Activated naive CD4-positive, alpha-beta T cell treated with anti-CD3 and anti-CD28 coated beads, Interleukin-2, amount 10 ng/mL, durations not matched to agents 7 days and 5 days (primary cell): Measurements from ENCODE around the gene DDX28.
A peak's percentile ranks its signal among the peaks of the same experiment; 100 is the strongest.
"Not testable (repeated sequence)": the region's sequence is repeated elsewhere in the genome, so short reads cannot be mapped to it uniquely, and the experiment has no call there.

ENCODE experiments used
- CTCF ChIA-PET: fragments of 350-600 bp; sonication (Branson Sonifier 250); formaldehyde crosslinking; loops from one replicate; lab custom pipeline; 2021; ENCODE audit warnings: antibody characterized with exemption; lab: Charles Lee
- DNase-seq: peaks from one replicate; pipeline ENCODE4 v3.0.0-alpha.2; 2020
- H3K27ac Mint-ChIP-seq: one replicate; pipeline ENCODE4 v1.8.0; 2021; ENCODE audit warnings: mild to moderate bottlenecking, moderate library complexity, mixed read lengths
- H3K27me3 Mint-ChIP-seq: one replicate; pipeline ENCODE4 v1.8.0; 2021; ENCODE audit warnings: mild to moderate bottlenecking, mixed read lengths
- H3K36me3 Mint-ChIP-seq: one replicate; pipeline ENCODE4 v1.8.0; 2021; ENCODE audit warnings: mixed read lengths
- H3K4me1 Mint-ChIP-seq: one replicate; pipeline ENCODE4 v1.8.0; 2021; ENCODE audit warnings: mixed read lengths
- H3K4me3 Mint-ChIP-seq: one replicate; pipeline ENCODE4 v1.8.0; 2021; ENCODE audit warnings: mild to moderate bottlenecking, moderate library complexity, mixed read lengths
- H3K9me3 Mint-ChIP-seq: one replicate; pipeline ENCODE4 v1.8.0; 2021; ENCODE audit warnings: mixed read lengths

DDX28 gene

GRCh38 chr16:68022278-68022727 lies 729 bp downstream of the DDX28 start:
- H3K27ac Mint-ChIP-seq = peak overlapping the region; percentile 94
- H3K4me1 Mint-ChIP-seq = peaks cover 28% of the 10 kb centered on the region
- no peak for DNase-seq
- no peaks in the 10 kb centered on the region for H3K9me3 Mint-ChIP-seq
- peak overlapping the region; percentile 97 for H3K4me3 Mint-ChIP-seq
- CTCF ChIA-PET = interaction anchor here (1.0 to 2.1 kb wide), 9 partner anchors 17 to 206 kb away, joined by 3 to 7 read pairs (median 4); partner anchors contain the start of genes DPEP2 and PSMB10
- no peaks in the 10 kb centered on the region for H3K27me3 Mint-ChIP-seq
- H3K36me3 Mint-ChIP-seq = peaks cover 23% of the 10 kb centered on the region

GRCh38 chr16:68021490-68021889 lies 1.5 kb downstream of the DDX28 start:
- peak overlapping the region; percentile 97 for H3K4me3 Mint-ChIP-seq
- H3K4me1 Mint-ChIP-seq = peaks cover 28% of the 10 kb centered on the region
- peak overlapping the region; percentile 94 for H3K27ac Mint-ChIP-seq
- no peaks in the 10 kb centered on the region for H3K9me3 Mint-ChIP-seq
- H3K36me3 Mint-ChIP-seq = peaks cover 22% of the 10 kb centered on the region
- no peaks in the 10 kb centered on the region for H3K27me3 Mint-ChIP-seq
- DNase-seq = no peak
- CTCF ChIA-PET = interaction anchor here (1.1 to 1.6 kb wide), 4 partner anchors 19 to 205 kb away, joined by 3 to 5 read pairs (median 4); no protein-coding TSS in a partner anchor

- Mint-ChIP-seq H3K4me1 (peaks cover 25% of the 10 kb centered on the region), H3K27me3 (no peaks in the 10 kb centered on the region), H3K9me3 (no peaks in the 10 kb centered on the region), H3K4me3 (no peak overlapping the region), H3K36me3 (peaks cover 14% of the 10 kb centered on the region), H3K27ac (no peak overlapping the region)
- CTCF ChIA-PET = interaction anchor here (1.0 kb wide), 1 partner anchor 38 kb away, joined by 3 read pairs; no protein-coding TSS in a partner anchor
- no peak for DNase-seq
Observed at GRCh38 chr16:68019167-68019680, 3.8 kb downstream of the DDX28 start.

- no peak within 1 kb of the TSS for H3K27ac Mint-ChIP-seq
- CTCF ChIA-PET = interaction anchor here (1.3 kb wide), 1 partner anchor 343 kb away, joined by 5 read pairs; no protein-coding TSS in a partner anchor
- no peak for DNase-seq
- H3K27me3 Mint-ChIP-seq = peaks cover 11% of the 10 kb centered on the region
- H3K36me3 Mint-ChIP-seq = no peaks in the 10 kb centered on the region
- peaks cover 10% of the 10 kb centered on the region for H3K4me1 Mint-ChIP-seq
- no peaks in the 10 kb centered on the region for H3K9me3 Mint-ChIP-seq
- no peak within 1 kb of the TSS for H3K4me3 Mint-ChIP-seq
Observed at GRCh38 chr16:68015681-68016080, 7.4 kb downstream of the DDX28 start, which contains the start of gene DPEP2NB. DPEP2NB (minus strand) TSS chr16:68015911; CDS start chr16:68015770, 141 bp downstream.

- CTCF ChIA-PET = no interaction called here
- Mint-ChIP-seq H3K27me3 (peaks cover 11% of the 10 kb centered on the region), H3K9me3 (no peaks in the 10 kb centered on the region), H3K27ac (no peak overlapping the region), H3K4me1 (peaks cover 16% of the 10 kb centered on the region), H3K4me3 (no peak overlapping the region), H3K36me3 (no peaks in the 10 kb centered on the region)
- DNase-seq = no peak
Observed at GRCh38 chr16:68013440-68013839, 9.6 kb downstream of the DDX28 start.

DNA sequence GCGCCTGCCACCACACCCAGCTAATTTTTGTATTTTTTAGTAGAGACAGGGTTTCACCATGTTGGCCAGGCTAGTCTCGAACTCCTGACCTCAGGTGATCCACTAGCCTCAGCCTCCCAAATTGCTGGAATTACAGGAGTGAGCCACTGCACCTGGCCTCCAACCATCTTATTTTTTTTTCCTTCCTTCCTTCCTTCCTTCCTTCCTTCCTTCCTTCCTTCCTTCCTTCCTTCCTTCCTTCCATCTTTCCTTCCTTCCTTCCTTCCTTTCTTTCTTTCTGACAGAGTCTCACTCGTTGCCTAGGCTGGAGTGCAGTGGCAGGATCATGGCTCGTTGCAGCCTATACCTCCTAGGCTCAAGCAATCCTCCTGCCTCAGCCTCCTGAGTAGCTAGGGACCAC lies 13.2 kb downstream of the DDX28 start:
- not testable (repeated sequence) for DNase-seq, H3K27ac Mint-ChIP-seq, H3K4me3 Mint-ChIP-seq, H3K9me3 Mint-ChIP-seq, H3K36me3 Mint-ChIP-seq
- peaks cover 33% of the 10 kb centered on the region for H3K4me1 Mint-ChIP-seq
- CTCF ChIA-PET = interaction anchor here (1.2 kb wide), 1 partner anchor 16 kb away, joined by 3 read pairs; no protein-coding TSS in a partner anchor
- peaks cover 11% of the 10 kb centered on the region for H3K27me3 Mint-ChIP-seq

- CTCF ChIA-PET = interaction anchor here (1.2 kb wide), 1 partner anchor 15 kb away, joined by 3 read pairs; no protein-coding TSS in a partner anchor
- Mint-ChIP-seq H3K9me3 (no peaks in the 10 kb centered on the region), H3K27me3 (peaks cover 11% of the 10 kb centered on the region), H3K4me3 (no peak overlapping the region), H3K4me1 (peaks cover 36% of the 10 kb centered on the region), H3K36me3 (no peaks in the 10 kb centered on the region), H3K27ac (no peak overlapping the region)
- no peak for DNase-seq
Observed at GRCh38 chr16:68009157-68009735, 13.8 kb downstream of the DDX28 start.

GRCh38 chr16:68005786-68006286 lies 17.2 kb downstream of the DDX28 start:
- CTCF ChIA-PET = interaction anchor here (1.1 to 2.7 kb wide), 5 partner anchors 11 to 223 kb away, joined by 3 to 8 read pairs (median 5); partner anchors contain the start of genes DDX28 and DUS2
- H3K27ac Mint-ChIP-seq = peak overlapping the region; percentile 94
- peak; percentile 69 for DNase-seq
- no peaks in the 10 kb centered on the region for H3K27me3 Mint-ChIP-seq
- H3K4me3 Mint-ChIP-seq = no peak overlapping the region
- H3K9me3 Mint-ChIP-seq = no peaks in the 10 kb centered on the region
- H3K4me1 Mint-ChIP-seq = peaks cover 34% of the 10 kb centered on the region
- no peaks in the 10 kb centered on the region for H3K36me3 Mint-ChIP-seq

DNA sequence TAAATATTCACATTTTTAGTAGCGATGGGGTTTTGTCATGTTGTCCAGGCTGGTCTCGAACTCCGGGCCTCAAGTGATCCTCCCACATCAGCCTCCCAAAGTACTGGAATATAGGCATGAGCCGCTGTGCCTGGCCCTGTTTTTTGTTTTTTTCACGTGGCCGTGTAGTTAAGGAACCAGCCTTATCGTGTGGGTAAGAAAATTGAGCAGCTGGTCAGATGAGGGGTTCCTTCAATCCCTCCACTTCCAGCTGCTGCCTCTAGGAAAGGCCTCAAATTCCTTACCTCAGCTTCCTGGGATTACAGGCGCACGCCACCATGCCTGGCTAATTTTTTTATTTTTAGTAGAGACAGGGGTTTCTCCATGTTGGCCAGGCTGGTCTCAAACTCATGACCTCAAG lies 17.8 kb downstream of the DDX28 start:
- CTCF ChIA-PET = interaction anchor here (0.8 to 2.7 kb wide), 4 partner anchors 11 to 35 kb away, joined by 3 to 8 read pairs (median 5); partner anchors contain the start of genes DDX28 and DUS2
- H3K27ac Mint-ChIP-seq = peak overlapping the region; percentile 94
- H3K9me3 Mint-ChIP-seq = no peaks in the 10 kb centered on the region
- DNase-seq = no peak
- peaks cover 35% of the 10 kb centered on the region for H3K4me1 Mint-ChIP-seq
- no peaks in the 10 kb centered on the region for H3K27me3 Mint-ChIP-seq
- peaks cover 2% of the 10 kb centered on the region for H3K36me3 Mint-ChIP-seq
- H3K4me3 Mint-ChIP-seq = no peak overlapping the region

DNA sequence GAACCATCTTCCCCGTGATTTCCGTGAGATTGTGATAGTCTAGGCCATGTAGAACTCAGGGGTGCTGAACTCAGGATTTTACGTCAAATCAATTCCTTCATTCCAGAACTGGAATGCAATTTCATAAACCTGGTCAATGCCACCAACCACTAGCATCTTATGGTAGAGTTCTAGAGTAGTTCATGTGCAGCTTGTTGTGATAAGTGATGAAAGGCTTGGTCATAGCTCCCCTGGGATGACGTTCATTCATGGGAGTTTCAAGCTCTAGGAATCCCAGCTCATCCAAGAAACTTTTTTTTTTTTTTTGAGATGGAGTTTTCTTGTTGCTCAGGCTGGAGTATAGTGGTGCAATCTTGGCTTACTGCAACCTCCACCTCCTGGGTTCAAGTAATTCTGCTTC lies 20.0 kb downstream of the DDX28 start:
- H3K9me3 Mint-ChIP-seq = peaks cover 3% of the 10 kb centered on the region
- H3K27ac Mint-ChIP-seq = no peak overlapping the region
- H3K4me1 Mint-ChIP-seq = peaks cover 50% of the 10 kb centered on the region
- H3K4me3 Mint-ChIP-seq = no peak overlapping the region
- CTCF ChIA-PET = interaction anchor here (0.7 to 2.2 kb wide), 6 partner anchors 9 to 187 kb away, joined by 3 to 9 read pairs (median 4); partner anchors contain the start of genes DDX28 and DUS2
- H3K36me3 Mint-ChIP-seq = peaks cover 11% of the 10 kb centered on the region
- H3K27me3 Mint-ChIP-seq = no peaks in the 10 kb centered on the region
- no peak for DNase-seq

DNA sequence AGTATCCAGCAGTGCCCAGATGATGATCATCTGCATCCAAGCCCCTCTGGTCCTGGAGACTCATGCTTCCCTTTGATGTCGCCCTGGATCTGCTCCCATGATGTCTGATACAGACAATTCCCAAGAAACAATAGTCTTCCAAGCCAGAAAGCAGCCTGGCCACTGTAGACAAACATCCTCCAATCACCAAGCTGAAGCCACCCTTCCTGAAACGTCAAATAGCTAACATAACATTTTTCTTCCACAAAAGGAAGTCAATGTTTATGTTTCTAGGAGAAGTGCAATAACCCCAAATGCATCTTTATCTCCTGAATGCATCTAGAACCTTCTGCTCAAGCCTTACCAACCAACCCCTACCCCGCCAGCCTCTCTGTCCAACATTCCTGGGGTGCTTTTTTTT lies 22.6 kb downstream of the DDX28 start:
- CTCF ChIA-PET = no interaction called here
- H3K27me3 Mint-ChIP-seq = no peaks in the 10 kb centered on the region
- peaks cover 15% of the 10 kb centered on the region for H3K36me3 Mint-ChIP-seq
- H3K27ac Mint-ChIP-seq = peak overlapping the region; percentile 89
- peaks cover 8% of the 10 kb centered on the region for H3K9me3 Mint-ChIP-seq
- H3K4me3 Mint-ChIP-seq = peak overlapping the region; percentile 61
- no peak for DNase-seq
- H3K4me1 Mint-ChIP-seq = peaks cover 52% of the 10 kb centered on the region

- Mint-ChIP-seq H3K36me3 (peaks cover 18% of the 10 kb centered on the region), H3K27ac (peak overlapping the region; percentile 89), H3K4me3 (peak overlapping the region; percentile 61), H3K27me3 (no peaks in the 10 kb centered on the region), H3K4me1 (peaks cover 52% of the 10 kb centered on the region), H3K9me3 (peaks cover 8% of the 10 kb centered on the region)
- DNase-seq = no peak
- CTCF ChIA-PET = interaction anchor here (1.4 to 1.6 kb wide), 2 partner anchors 42 to 58 kb away, joined by 3 read pairs; no protein-coding TSS in a partner anchor
Observed at GRCh38 chr16:67999985-68000384, 23.0 kb downstream of the DDX28 start.

GRCh38 chr16:67998779-67999688 lies 24.0 kb downstream of the DDX28 start, which contains the start of gene DPEP2:
DPEP2 (minus strand) TSS chr16:67999484; CDS start chr16:67993212, 6,272 bp downstream.
- Mint-ChIP-seq H3K27ac (peak within 1 kb of the TSS; percentile 89), H3K36me3 (peaks cover 19% of the 10 kb centered on the region), H3K4me3 (peak within 1 kb of the TSS; percentile 61), H3K4me1 (peaks cover 53% of the 10 kb centered on the region)
- CTCF ChIA-PET = interaction anchor here (1.3 to 1.7 kb wide), 6 partner anchors 10 to 57 kb away, joined by 3 to 8 read pairs (median 4); partner anchors contain the start of genes DDX28 and DUS2
- H3K9me3 Mint-ChIP-seq, H3K27me3 Mint-ChIP-seq: not testable (repeated sequence)
- DNase-seq = peak; percentile 73
